Panc1 (cell line): ENCODE data around the gene JADE1. TPM values are rescaled to one million over a fixed set of nuclear protein-coding genes. Genes with fewer than 3 reads are reported as not detected.

Source experiments
- ATAC-seq: fragments of 200-7000 bp; cut with Tn5 transposase; 2 replicates; pipeline ENCODE4 v1.9.1; 2020; ENCODE audit warnings: mild to moderate bottlenecking, moderate library complexity
- BruUV-seq: library from RNA; stranded (reverse); fragments of 400-500 nt; replicated peaks from 2 replicates; lab custom pipeline; 2021; lab: Mats Ljungman, UMichigan
- CTCF ChIA-PET: fragments of 300-600 bp; sonication (Branson Sonifier 250); formaldehyde crosslinking; loops from one replicate; lab custom pipeline; 2022; ENCODE audit warnings: antibody characterized with exemption; lab: Charles Lee
- POLR2A ChIA-PET: fragments of 300-600 bp; sonication (Branson Sonifier 250); formaldehyde crosslinking; loops from one replicate; lab custom pipeline; 2022; ENCODE audit warnings: antibody characterized with exemption; lab: Charles Lee
- DNase-seq: peaks from one replicate; pipeline ENCODE4 v3.0.0-alpha.2; 2010; ENCODE audit warnings: low read depth, low spot score
- H3K27ac ChIP-seq: 2 replicates; pipeline ENCODE4 v1.5.1; 2011; ENCODE audit warnings: mild to moderate bottlenecking, low read length, inconsistent platforms
- H3K27me3 ChIP-seq: fragments of 200-500 bp; sonication (Bioruptor generic); 2 replicates; pipeline ENCODE4 v1.6.0; 2014; ENCODE audit warnings: low read length, inconsistent platforms; ENCODE audit not compliant: control insufficient read depth, insufficient read depth
- H3K36me3 ChIP-seq: fragments of 200-500 bp; sonication (Bioruptor generic); 2 replicates; pipeline ENCODE4 v1.5.1; 2014; ENCODE audit warnings: inconsistent platforms, mild to moderate bottlenecking, low read length, moderate library complexity; ENCODE audit not compliant: control insufficient read depth, insufficient read depth
- H3K4me1 ChIP-seq: 2 replicates; pipeline ENCODE4 v1.5.1; 2011; ENCODE audit warnings: inconsistent platforms, mild to moderate bottlenecking, low read length, moderate library complexity; ENCODE audit not compliant: control insufficient read depth, insufficient read depth
- H3K4me3 ChIP-seq, 2 experiments: 2 replicates each; pipeline ENCODE4 v1.5.1; 2011 to 2012; ENCODE audit warnings: low read depth in 2 of 2, low read length in 2 of 2, mild to moderate bottlenecking in 2 of 2, inconsistent platforms in 1 of 2, moderate library complexity in 1 of 2
- H3K9me3 ChIP-seq: fragments of 200-500 bp; sonication (Bioruptor generic); 2 replicates; pipeline ENCODE4 v1.5.1; 2014; ENCODE audit warnings: low read depth, mild to moderate bottlenecking, inconsistent platforms, low read length, moderate library complexity; ENCODE audit not compliant: control insufficient read depth, insufficient read depth
- CTCF ChIP-seq: fragments of 450-650 bp; IDR thresholded peaks from 2 replicates; pipeline ENCODE4 v1.5.1; 2017; ENCODE audit warnings: mild to moderate bottlenecking
- POLR2AphosphoS5 ChIP-seq: IDR thresholded peaks from 2 replicates; pipeline ENCODE4 v1.6.1; 2012; ENCODE audit warnings: mild to moderate bottlenecking, low read depth, low read length, moderate library complexity
- REST ChIP-seq, 2 experiments: IDR thresholded peaks; 2 replicates each; pipeline ENCODE4 v1.6.1; 2011 to 2012; ENCODE audit warnings: low read depth in 2 of 2, control low read depth in 1 of 2, low read length in 1 of 2, mild to moderate bottlenecking in 1 of 2, moderate library complexity in 1 of 2; ENCODE audit not compliant: insufficient read depth in 1 of 2
- SIN3A ChIP-seq: IDR thresholded peaks from 2 replicates; pipeline ENCODE4 v1.6.1; 2012; ENCODE audit warnings: low read depth, mild to moderate bottlenecking, low read length, moderate library complexity, borderline replicate concordance; ENCODE audit not compliant: insufficient read depth
- TCF7L2 ChIP-seq: IDR thresholded peaks from 2 replicates; pipeline ENCODE4 v1.6.1; 2011; ENCODE audit warnings: mild to moderate bottlenecking, low read depth, low read length, inconsistent platforms
- in situ Hi-C: cut with HindIII; loops from 2 replicates; pipeline ENCODE4 v1.10.0; 2016; ENCODE audit warnings: low sequenced_read_pairs, low pct_unique_long_range_greater_than_20kb
- intact Hi-C: fragments of 100-400 bp; cut with micrococcal nuclease; formaldehyde crosslinking; loops from one replicate; pipeline ENCODE4 v1.10.0; 2022; ENCODE audit not compliant: unreplicated experiment
- total RNA-seq: library from RNA; stranded (reverse); gene quantifications from one replicate; pipeline ENCODE4 v1.2.1, GENCODE V29; 2021; ENCODE audit not compliant: unreplicated experiment

Gene JADE1
- total RNA-seq, 1 experiment from 2014 or later: 23.4 TPM

- DNase-seq (no peak), ATAC-seq (no peak)
- Histone ChIP-seq H3K9me3 (no peaks in the 10 kb centered on the region), H3K27ac (no peak overlapping the region), H3K4me3 (no peak overlapping the region), H3K36me3 (peaks cover 9% of the 10 kb centered on the region), H3K27me3 (no peaks in the 10 kb centered on the region), H3K4me1 (no peaks in the 10 kb centered on the region)
- CTCF ChIA-PET: no interaction called here
- POLR2A ChIA-PET: no interaction called here
- intact Hi-C loops (no loop called here), in situ Hi-C loops (no loop called here)
- no TSS peak for BruUV-seq
- TF ChIP-seq SIN3A (no peak), CTCF (no peak), TCF7L2 (no peak), REST (IDR thresholded peaks at IDR 0.05; ENCODE audit: insufficient read depth in 1 of 2, low read depth in 2 of 2, low read length in 1 of 2) (no peak), POLR2AphosphoS5 (no peak)
Measured at GRCh38 chr4:128848461-128848860, 39.0 kb downstream of the JADE1 start.

GRCh38 chr4:128850252-128850651, 40.8 kb downstream of the JADE1 start:
- in situ Hi-C loops: no loop called here
- Histone ChIP-seq H3K27me3 (no peaks in the 10 kb centered on the region), H3K9me3 (no peaks in the 10 kb centered on the region), H3K36me3 (peaks cover 10% of the 10 kb centered on the region; the same call in 1 of the 2 replicates), H3K4me1 (no peaks in the 10 kb centered on the region), H3K4me3 (no peak overlapping the region), H3K27ac (no peak overlapping the region)
- DNase-seq (no peak), ATAC-seq (no peak)
- TF ChIP-seq TCF7L2: no peak
- no peak for TF ChIP-seq SIN3A
- no peak for TF ChIP-seq POLR2AphosphoS5
- TF ChIP-seq REST (IDR thresholded peaks at IDR 0.05; ENCODE audit: insufficient read depth in 1 of 2, low read depth in 2 of 2, low read length in 1 of 2): no peak
- no peak for TF ChIP-seq CTCF
- intact Hi-C loops: no loop called here
- ChIA-PET POLR2A (no interaction called here), CTCF (no interaction called here)
- no TSS peak for BruUV-seq
